Activated CD4-positive, alpha-beta T cell treated with anti-CD3 and anti-CD28 coated beads, Interleukin-2, amount 50 U/mL, for 48 hours (primary cell): ENCODE results near the gene NBPF1.
"Not testable (repeated sequence)": the region's sequence is repeated elsewhere in the genome, so short reads cannot be mapped to it uniquely, and the experiment has no call there.

ENCODE experiments used
- DNase-seq, 2 experiments: peaks; one replicate each; pipeline ENCODE4 v3.0.0-alpha.2; 2020

NBPF1 gene

GRCh38 chr1:16641159-16641975, 28.0 kb upstream of the NBPF1 start:
- not testable (repeated sequence) for DNase-seq

- DNase-seq: peak in 1 of 2 experiments; percentile 2
Measured at GRCh38 chr1:16639091-16640031, 26.0 kb upstream of the NBPF1 start.

GRCh38 chr1:16637941-16638778, 24.8 kb upstream of the NBPF1 start:
- peak in 1 of 2 experiments; percentile 3 for DNase-seq

GRCh38 chr1:16636551-16637195, 23.3 kb upstream of the NBPF1 start:
- DNase-seq: peak in 1 of 2 experiments; percentile 2

- DNase-seq: peak in 1 of 2 experiments; percentile 1
Measured at GRCh38 chr1:16635959-16636358, 22.6 kb upstream of the NBPF1 start.

GRCh38 chr1:16633540-16634282, 20.3 kb upstream of the NBPF1 start:
- DNase-seq: peak in 1 of 2 experiments; percentile 1

- peak in 1 of 2 experiments; percentile 2 for DNase-seq
Measured at GRCh38 chr1:16632044-16632850, 18.9 kb upstream of the NBPF1 start.

GRCh38 chr1:16631248-16632043, 18.1 kb upstream of the NBPF1 start:
- DNase-seq: peak in 1 of 2 experiments; percentile 3

- DNase-seq: no peak
Measured at GRCh38 chr1:16630661-16631247, 17.4 kb upstream of the NBPF1 start.

GRCh38 chr1:16629916-16630530, 16.7 kb upstream of the NBPF1 start:
- not testable (repeated sequence) for DNase-seq

GRCh38 chr1:16628361-16629111, 15.2 kb upstream of the NBPF1 start:
- DNase-seq: no peak

- not testable (repeated sequence) for DNase-seq
Measured at GRCh38 chr1:16626409-16626983, 13.1 kb upstream of the NBPF1 start.

GRCh38 chr1:16625497-16626408, 12.4 kb upstream of the NBPF1 start:
- no peak for DNase-seq

GRCh38 chr1:16623812-16624719, 10.7 kb upstream of the NBPF1 start:
- not testable (repeated sequence) for DNase-seq

GRCh38 chr1:16623337-16623736, 10.0 kb upstream of the NBPF1 start:
- not testable (repeated sequence) for DNase-seq
